Right lobe of liver (tissue), 6 donors: ENCODE results near the gene CRYGN. TPM values are rescaled to one million over a fixed set of nuclear protein-coding genes. Genes with fewer than 3 reads are reported as not detected.

Experiments
- ATAC-seq, 4 donors: fragments of 200-7000 bp; cut with Tn5 transposase; one replicate each; pipeline ENCODE4 v1.9.1; 2020; ENCODE audit warnings: mild to moderate bottlenecking in 4 of 4, moderate library complexity in 4 of 4
- DNase-seq, 3 donors: peaks; one replicate each; pipeline ENCODE4 v3.0.0-alpha.2; 2020
- H3K27ac ChIP-seq, 3 donors: fragments of 200-600 bp; one replicate each; pipeline ENCODE4 v1.8.0; 2022
- H3K27me3 ChIP-seq, 2 donors: fragments of 200-600 bp; one replicate each; pipeline ENCODE4 v1.8.0; 2022
- H3K36me3 ChIP-seq, 4 donors: fragments of 200-600 bp; sonication (generic) in 1 of 4; one replicate each; pipeline versions ENCODE4 v1.5.1 to v1.8.0; 2017 to 2022; ENCODE audit warnings: control low read depth in 1 of 4
- H3K4me1 ChIP-seq, 4 donors: fragments of 200-600 bp; sonication (generic) in 1 of 4; one replicate each; pipeline versions ENCODE4 v1.5.1 to v1.8.0; 2017 to 2022; ENCODE audit warnings: control low read depth in 1 of 4
- H3K4me3 ChIP-seq, 3 donors: fragments of 200-600 bp; one replicate each; pipeline ENCODE4 v1.8.0; 2022
- H3K9me3 ChIP-seq, 4 donors: fragments of 200-600 bp; sonication (generic) in 1 of 4; one replicate each; pipeline versions ENCODE4 v1.5.1 to v1.8.0; 2017 to 2022; ENCODE audit warnings: control low read depth in 1 of 4
- CTCF ChIP-seq, 4 donors: fragments of 200-600 bp in 3 of 4; fragments of 450-650 bp in 1 of 4; IDR thresholded peaks; one replicate each; pipeline versions ENCODE4 v1.5.1 to v1.8.0; 2016 to 2022; ENCODE audit warnings: antibody characterized with exemption in 4 of 4, mild to moderate bottlenecking in 2 of 4
- POLR2A ChIP-seq: fragments of 450-650 bp; IDR thresholded peaks from one replicate; pipeline ENCODE4 v1.6.1; 2017; ENCODE audit warnings: antibody characterized with exemption, mild to moderate bottlenecking
- WGBS: methylation state at CpG from one replicate; pipeline ENCODE4 v1.1.6; 2018; ENCODE audit warnings: low coverage, low lambda C conversion rate; ENCODE audit not compliant: insufficient coverage; ENCODE audit errors: missing lambda C conversion rate; 5-methylcytosine and 5-hydroxymethylcytosine counted together
- intact Hi-C, 2 donors: fragments of 100-400 bp; cut with DNase I; formaldehyde crosslinking; loops; one replicate each; pipeline versions ENCODE4 v1.11.2 to v1.14.1; 2022
- total RNA-seq, 6 experiments: library from RNA; depleted of rRNA in 2 of 6; stranded (reverse); fragments of >200 nt in 2 of 6; fragmentation: NEBNext Ultra II Directional in 3 of 6; extraction: Animal tissue kit (Norgen Biotek cat#: 25700) in 3 of 6; gene quantifications; one replicate each; pipeline versions ENCODE4 v1.1.0 to v1.2.4, GENCODE V29; 2016 to 2023
- donor health status: DM: no; HTN: yes; CAD: no.
- donor health status: DM: no; HTN: no; CAD: no.
- donor health status: DM: no; HTN: no; CAD: no.
- donor health status: DM: no; HTN: yes; CAD: no.
- donor health status: DM: no; HTN: yes; CAD: no.

The CRYGN gene
- total RNA-seq, 6 experiments from 2014 or later, result not detected

- DNase-seq, result peak in 1 of 3 donors; percentile 17
- no peak overlapping the region for H3K27ac ChIP-seq
- WGBS, result 59% methylated on average over 10 of the region's 11 CpGs
- intact Hi-C loops, result no loop called here
- no peak for TF ChIP-seq CTCF (IDR thresholded peaks at IDR 0.05)
- TF ChIP-seq POLR2A, result no peak
- H3K4me3 ChIP-seq, result no peak overlapping the region
- peaks cover 0 to 12% (median 6%) of the 10 kb centered on the region in 4 donors for H3K4me1 ChIP-seq
- H3K9me3 ChIP-seq, result no peaks in the 10 kb centered on the region
- no peaks in the 10 kb centered on the region for H3K27me3 ChIP-seq
- ATAC-seq, result peak in 3 of 4 donors; percentile 7 to 19 (median 14)
- no peaks in the 10 kb centered on the region for H3K36me3 ChIP-seq
These were observed 23.0 kb downstream of the CRYGN start for GRCh38 chr7:151416941-151417315.

- WGBS, result 59% methylated on average over 6 of the region's 10 CpGs
- intact Hi-C loops, result no loop called here
- no peak for TF ChIP-seq CTCF (IDR thresholded peaks at IDR 0.05)
- TF ChIP-seq POLR2A, result no peak
- peaks cover 0 to 12% (median 6%) of the 10 kb centered on the region in 4 donors for H3K4me1 ChIP-seq
- H3K4me3 ChIP-seq, result no peak overlapping the region
- H3K27ac ChIP-seq, result peak overlapping the region in 1 of 3 donors; percentile 47
- H3K27me3 ChIP-seq, result no peaks in the 10 kb centered on the region
- no peak for DNase-seq
- ATAC-seq, result peak; percentile 23 to 42 (median 35)
- no peaks in the 10 kb centered on the region for H3K36me3 ChIP-seq
- H3K9me3 ChIP-seq, result no peaks in the 10 kb centered on the region
These were observed 23.6 kb downstream of the CRYGN start for GRCh38 chr7:151416112-151416940.

GRCh38 chr7:151415375-151416105, 24.4 kb downstream of the CRYGN start:
- 32% methylated on average over 3 of the region's 3 CpGs for WGBS
- TF ChIP-seq CTCF (IDR thresholded peaks at IDR 0.05) (no peak), POLR2A (no peak)
- peak overlapping the region in 1 of 3 donors; percentile 50 for H3K27ac ChIP-seq
- intact Hi-C loops, result no loop called here
- no peak overlapping the region for H3K4me3 ChIP-seq
- peak; percentile 89 to 97 (median 93) for ATAC-seq
- peaks cover 3 to 4% of the 10 kb centered on the region in 2 donors for H3K27me3 ChIP-seq
- H3K4me1 ChIP-seq, result peaks cover 0 to 12% (median 6%) of the 10 kb centered on the region in 4 donors
- H3K9me3 ChIP-seq, result no peaks in the 10 kb centered on the region
- peak in 1 of 3 donors; percentile 45 for DNase-seq
- H3K36me3 ChIP-seq, result no peaks in the 10 kb centered on the region

- no peaks in the 10 kb centered on the region for H3K36me3 ChIP-seq
- WGBS, result 89% methylated on average over 2 of the region's 4 CpGs
- intact Hi-C loops, result no loop called here
- H3K9me3 ChIP-seq, result no peaks in the 10 kb centered on the region
- peaks cover 17 to 18% of the 10 kb centered on the region in 2 donors for H3K27me3 ChIP-seq
- no peak overlapping the region for H3K27ac ChIP-seq
- no peak for ATAC-seq
- no peak for TF ChIP-seq POLR2A
- TF ChIP-seq CTCF (IDR thresholded peaks at IDR 0.05), result no peak
- H3K4me3 ChIP-seq, result no peak overlapping the region
- H3K4me1 ChIP-seq, result peaks cover 0 to 26% (median 9%) of the 10 kb centered on the region in 4 donors
- DNase-seq, result no peak
These were observed 26.7 kb downstream of the CRYGN start for GRCh38 chr7:151413241-151413640.
